Brain pericyte (primary cell): ENCODE results near the gene NCAPD3.
"Not testable (repeated sequence)": the region's sequence is repeated elsewhere in the genome, so short reads cannot be mapped to it uniquely, and the experiment has no call there.

ENCODE experiments used
- DNase-seq: peaks from one replicate; pipeline ENCODE4 v3.0.0-alpha.2; 2012; ENCODE audit warnings: low read depth, low spot score

The NCAPD3 gene, protein sequence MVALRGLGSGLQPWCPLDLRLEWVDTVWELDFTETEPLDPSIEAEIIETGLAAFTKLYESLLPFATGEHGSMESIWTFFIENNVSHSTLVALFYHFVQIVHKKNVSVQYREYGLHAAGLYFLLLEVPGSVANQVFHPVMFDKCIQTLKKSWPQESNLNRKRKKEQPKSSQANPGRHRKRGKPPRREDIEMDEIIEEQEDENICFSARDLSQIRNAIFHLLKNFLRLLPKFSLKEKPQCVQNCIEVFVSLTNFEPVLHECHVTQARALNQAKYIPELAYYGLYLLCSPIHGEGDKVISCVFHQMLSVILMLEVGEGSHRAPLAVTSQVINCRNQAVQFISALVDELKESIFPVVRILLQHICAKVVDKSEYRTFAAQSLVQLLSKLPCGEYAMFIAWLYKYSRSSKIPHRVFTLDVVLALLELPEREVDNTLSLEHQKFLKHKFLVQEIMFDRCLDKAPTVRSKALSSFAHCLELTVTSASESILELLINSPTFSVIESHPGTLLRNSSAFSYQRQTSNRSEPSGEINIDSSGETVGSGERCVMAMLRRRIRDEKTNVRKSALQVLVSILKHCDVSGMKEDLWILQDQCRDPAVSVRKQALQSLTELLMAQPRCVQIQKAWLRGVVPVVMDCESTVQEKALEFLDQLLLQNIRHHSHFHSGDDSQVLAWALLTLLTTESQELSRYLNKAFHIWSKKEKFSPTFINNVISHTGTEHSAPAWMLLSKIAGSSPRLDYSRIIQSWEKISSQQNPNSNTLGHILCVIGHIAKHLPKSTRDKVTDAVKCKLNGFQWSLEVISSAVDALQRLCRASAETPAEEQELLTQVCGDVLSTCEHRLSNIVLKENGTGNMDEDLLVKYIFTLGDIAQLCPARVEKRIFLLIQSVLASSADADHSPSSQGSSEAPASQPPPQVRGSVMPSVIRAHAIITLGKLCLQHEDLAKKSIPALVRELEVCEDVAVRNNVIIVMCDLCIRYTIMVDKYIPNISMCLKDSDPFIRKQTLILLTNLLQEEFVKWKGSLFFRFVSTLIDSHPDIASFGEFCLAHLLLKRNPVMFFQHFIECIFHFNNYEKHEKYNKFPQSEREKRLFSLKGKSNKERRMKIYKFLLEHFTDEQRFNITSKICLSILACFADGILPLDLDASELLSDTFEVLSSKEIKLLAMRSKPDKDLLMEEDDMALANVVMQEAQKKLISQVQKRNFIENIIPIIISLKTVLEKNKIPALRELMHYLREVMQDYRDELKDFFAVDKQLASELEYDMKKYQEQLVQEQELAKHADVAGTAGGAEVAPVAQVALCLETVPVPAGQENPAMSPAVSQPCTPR (N-terminal part only)

DNA sequence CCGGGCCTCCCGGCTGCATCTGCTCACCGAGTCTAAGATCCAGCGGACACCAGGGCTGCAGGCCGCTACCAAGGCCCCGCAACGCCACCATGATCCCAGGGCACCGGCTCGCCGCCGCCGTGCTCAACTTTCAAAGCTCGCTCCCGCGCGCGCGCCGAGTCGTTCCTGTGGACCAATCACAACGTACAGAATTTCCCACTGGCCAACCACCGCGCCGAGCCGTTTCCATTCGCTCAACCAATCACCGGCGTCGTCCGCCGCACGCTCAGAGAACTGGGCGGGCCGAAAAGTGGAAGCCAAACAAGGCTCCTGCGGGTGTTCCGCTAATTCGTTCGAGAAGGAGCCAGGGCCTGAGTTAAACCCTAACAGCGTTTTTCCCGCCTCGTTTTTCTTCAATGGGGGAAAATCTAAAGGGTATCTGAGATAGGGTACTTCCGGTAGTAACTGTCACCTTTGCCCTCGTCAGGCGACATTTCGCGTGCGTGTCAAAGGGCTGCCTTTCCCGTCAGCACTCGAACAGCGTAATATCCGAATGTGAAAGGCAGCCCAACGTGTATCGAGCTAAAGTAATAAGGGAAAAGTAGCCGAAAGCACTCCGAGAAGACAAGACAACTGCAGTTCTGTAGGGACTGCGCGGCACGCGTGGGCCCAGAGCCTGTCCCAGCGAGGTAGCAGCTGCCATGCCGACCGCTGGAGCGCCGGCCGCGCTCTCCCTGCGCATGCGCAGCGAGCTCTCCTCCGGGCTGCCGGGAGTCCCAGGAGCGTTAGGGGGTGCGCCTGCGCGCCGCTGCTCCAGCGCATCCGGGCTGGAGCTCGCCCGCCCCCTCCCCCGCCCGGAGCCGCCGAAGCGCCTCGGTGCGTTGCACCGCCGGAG is at the start of gene NCAPD3, which contains the start of gene VPS26B:
Gene NCAPD3, minus strand, starts transcription at position 132 of the 874 bp plus-strand sequence. Its CDS starts 41 bp downstream, at position 91.
Gene VPS26B, plus strand, starts transcription at position 836 of the 874 bp plus-strand sequence. CDS start 452 bp downstream, outside the sequence.
- peak; percentile 84 for DNase-seq

DNA sequence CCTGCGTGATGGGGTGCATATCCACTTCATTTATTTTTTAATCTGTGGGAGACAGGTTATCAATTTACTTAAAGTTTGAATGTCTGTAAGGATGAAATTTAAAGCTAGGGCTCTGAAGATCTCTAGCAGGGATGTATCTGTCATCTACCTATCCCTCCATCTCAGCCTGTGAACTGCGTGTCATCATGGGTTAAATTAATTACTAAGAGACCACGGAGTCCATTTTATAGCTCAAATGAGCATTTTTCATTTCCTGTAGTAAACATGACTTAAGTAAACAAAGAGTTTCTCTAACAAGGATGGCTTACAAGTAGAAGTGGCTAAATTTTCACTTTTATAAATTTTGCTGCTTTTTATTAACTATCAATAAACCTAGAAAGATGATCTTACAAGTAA is 49.5 kb upstream of the NCAPD3 start:
- no peak for DNase-seq

DNA sequence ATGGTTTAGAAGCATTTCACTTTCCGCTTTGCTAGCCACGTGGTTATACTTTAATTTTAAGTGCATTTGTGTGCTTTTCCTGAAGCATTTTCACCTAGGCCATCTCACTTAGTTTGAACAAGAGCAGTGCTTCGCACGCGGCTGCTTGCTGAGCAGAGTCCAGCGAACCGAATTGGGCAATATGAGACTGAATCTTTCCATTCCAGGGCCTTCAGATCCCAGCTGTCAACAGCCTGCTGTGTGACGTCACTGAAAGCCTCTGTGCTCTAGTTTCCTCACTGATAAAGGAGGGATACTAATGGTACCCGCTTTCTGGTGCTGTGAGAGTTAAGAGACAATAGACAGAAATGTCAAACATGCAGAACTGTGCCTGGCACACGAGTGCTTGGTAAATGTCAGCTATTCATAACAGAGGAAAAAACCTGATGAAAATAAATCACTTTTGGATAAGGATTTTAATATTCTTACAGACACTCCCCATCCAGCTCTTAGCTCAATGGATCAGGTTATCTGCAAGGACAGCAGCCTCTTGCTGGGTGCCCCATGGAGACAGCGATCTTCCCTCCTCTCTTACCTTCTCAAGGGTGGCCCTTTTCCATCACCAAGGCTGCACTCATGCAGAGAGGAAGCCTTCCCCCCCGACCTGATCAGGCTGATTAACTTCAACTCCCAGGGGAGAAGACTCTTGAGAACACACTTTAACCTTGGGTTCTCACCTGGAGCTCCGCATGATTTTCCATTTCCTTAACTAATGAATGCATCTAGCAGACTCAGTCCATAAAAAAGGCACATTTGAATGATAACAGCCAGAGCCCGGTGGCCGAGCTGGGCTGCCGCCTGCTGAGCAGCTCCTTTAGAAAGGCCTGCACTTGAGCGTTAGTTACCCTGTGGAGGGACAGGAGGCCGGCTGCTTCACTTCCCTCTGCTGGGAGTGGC is 48.9 kb upstream of the NCAPD3 start:
- DNase-seq, result no peak

DNA sequence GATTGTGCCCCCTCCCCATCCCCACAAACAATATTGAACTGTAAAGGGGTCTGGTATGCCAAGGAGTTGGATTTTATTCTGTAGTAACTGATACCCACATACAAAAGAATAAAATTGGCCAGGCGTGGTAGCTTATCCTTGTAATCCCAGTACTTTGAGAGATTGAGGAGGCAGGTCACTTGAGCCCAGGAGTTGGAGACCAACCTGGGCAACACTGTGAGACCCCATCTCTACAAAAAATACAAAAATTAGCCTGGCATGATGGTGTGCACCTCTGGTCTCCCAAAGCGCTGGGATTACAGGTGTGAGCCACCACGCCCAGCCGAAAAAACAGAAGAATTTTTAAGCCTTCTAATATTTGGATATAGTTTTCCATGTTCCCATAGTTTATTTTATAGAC is 48.2 kb upstream of the NCAPD3 start:
- no peak for DNase-seq

DNA sequence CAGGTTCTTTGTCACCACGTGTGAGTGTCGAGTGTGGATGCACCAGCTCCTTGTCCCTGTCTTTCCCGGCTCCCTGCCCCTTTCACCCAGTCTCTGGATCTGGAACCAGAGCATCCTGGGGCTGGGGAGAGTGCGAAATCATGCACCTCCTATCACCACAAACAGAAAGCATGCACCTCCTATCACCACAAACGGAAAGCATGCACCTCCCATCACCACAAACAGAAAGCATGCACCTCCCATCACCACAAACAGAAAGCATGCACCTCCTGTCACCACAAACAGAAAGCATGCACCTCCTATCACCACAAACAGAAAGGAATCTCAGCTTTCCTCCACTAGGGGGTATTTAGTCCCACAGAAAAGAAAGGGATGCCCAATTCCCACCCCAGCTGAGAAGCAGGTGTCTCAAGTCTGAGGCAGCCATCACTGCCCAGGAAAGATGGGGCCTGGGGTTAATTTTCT is 46.5 kb upstream of the NCAPD3 start:
- DNase-seq, result no peak

DNA sequence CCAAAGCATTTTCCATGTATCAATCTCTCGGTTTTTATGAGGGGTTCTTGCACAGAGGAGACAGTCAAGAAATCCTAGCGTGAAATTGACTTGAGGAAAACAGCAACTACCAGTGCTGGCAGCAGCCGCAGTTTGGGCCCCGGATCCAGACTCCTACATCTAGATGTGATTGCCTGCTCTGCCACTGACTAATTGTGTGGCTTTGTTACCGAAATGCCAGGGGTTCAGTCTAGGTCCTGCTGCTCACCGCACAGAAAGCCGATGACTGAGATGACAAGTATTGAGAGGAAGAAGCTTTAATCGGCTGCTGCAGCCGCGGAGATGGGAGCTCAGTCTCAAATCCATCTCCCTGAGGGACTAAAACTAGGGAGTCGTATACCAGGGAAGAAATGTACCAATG is 44.2 kb upstream of the NCAPD3 start:
- DNase-seq, result no peak

DNA sequence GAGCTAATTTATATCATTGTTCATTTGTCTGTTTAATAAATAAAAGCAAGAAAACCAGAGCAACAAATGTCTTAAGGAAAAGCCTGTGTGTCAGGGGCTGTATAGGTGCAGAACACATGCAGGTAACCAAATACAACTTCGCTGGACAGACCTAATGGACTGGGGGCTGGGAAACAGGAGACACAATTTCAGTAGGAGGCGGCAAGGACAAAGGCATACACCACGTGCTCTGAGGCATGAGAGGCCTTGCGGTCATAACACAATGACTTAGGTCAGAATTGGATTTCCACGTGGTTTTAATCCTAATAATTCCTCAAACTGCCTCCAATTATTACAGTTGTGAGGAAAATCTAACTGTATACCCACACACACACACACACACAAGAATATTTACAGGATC is 43.7 kb upstream of the NCAPD3 start:
- DNase-seq, result no peak

DNA sequence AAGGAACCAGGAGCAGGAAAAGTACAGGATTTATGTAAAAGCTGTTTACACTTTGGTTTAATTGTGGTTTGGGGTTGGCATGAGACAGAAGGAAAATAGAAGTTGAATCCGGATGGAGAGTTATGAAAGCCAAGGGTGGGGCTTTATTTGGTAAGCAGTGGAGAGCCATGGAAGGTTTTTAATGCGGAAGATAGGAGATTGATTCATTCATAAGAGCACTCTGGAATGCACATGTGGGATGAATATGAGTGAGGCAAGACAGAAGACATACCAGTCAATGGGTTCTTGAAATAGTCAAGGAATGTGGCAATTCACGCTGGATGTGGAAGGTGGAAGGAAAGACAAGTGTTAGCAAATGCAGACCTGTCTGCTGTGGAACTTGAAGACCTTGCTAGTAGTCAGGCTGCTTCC is 43.1 kb upstream of the NCAPD3 start:
- DNase-seq, result no peak

DNA sequence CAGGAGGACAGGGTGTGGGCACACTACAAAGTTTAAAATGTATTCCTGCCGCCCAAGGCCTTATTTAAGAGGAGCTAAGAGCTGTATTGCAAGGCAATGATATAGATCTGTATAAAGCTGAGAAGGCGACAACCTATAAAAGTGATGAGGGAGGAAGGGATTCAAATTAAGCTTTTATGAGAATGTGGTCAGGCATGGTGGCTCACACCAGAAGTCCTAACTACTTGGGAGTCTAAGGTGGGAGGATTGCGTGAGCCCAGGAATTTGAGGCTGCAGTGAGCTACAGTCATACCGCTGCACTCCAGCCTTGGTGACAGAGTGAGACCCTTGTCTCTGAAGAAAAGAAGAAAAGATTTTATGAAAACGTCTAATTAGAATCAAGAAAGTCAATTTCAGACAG is 42.7 kb upstream of the NCAPD3 start:
- DNase-seq, result no peak

DNA sequence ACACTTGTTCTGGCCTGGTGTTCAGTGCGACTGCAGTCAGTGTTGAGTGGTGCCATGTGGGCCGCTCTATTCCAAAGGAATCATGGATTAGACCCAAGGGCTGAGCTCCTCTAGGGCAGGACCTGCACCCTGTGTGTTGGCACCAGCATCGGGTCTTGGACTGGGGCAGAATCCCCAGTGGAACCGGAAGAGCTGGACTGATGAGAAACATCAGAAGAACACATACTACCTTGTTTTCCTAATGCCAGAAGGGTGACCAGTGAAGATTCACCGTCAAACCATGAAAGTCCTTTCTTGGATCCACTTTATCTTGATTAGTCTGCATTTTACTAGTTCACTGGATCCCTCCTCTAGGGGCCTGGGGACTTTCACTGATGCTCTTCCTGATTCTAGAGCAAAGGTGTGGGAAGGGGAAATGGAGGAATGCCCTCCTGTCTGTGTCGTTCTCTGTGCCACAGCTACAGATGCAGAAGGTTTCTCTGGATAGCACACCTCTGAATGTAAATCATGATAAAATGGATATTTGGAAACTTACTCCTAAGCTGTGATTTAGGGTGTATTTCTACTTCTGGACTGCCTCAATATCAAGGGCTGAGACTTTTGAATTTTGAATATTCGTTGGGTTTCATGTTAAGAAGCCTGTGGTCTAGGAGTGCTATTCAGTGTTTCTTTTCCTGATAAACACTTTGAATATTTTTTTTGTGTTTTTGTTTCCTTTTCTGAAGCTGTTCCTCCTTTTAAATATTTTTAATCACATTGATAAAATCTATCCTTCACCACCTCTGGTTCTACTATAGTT is 41.4 kb upstream of the NCAPD3 start:
- DNase-seq, result no peak

DNA sequence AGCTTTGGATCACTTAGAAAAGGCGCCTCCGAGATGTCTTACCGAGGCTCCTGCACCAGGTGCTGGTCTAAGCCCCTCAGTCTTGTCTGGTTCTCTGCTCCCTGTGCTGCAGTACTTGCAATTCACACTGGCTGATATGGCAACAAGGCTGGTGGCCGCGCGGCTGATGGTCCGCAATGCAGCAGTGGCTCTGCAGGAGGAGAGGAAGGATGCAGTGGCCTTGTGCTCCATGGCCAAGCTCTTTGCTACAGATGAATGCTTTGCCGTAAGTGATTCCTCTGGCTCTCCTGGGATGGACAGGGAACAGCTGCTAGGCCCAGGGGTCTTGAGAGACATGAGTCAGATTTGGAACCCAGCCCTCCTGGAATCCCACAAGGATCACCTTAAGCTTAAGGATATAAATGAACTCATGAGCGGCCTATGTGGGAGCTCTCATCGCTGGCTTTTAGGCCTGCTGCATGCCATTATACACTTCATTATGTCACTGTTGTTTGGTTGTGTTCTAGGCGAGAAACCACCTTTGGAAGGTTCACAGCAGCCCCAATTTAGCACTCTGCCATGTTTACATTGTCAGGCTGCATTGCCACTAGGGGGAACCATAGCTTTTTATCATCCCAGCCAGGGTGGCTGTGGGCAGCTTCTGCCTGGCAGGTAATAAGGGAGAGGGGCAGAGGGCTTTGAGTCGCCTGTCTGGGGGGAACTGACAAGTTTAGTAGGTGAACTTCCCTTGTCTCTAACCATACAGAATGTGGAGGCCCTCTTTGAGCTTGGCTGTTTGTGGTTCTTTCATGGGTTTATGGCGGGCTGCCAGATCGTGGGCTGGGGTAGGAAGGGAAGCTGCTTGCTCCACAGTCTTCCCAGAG is 38.1 kb upstream of the NCAPD3 start:
- no peak for DNase-seq

DNA sequence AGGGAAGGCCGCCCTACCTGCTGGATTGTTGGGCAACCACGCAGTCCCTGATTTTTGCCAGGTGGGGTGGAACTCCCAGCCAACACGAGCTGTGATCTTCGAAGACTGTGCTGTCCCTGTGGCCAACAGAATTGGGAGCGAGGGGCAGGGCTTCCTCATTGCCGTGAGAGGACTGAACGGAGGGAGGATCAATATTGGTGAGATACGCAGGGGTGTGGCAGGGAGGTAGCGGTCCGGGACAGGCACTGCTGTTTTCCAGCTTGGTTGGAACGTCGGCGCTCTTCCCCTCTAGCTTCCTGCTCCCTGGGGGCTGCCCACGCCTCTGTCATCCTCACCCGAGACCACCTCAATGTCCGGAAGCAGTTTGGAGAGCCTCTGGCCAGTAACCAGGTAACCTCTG is 37.2 kb upstream of the NCAPD3 start:
- no peak for DNase-seq

DNA sequence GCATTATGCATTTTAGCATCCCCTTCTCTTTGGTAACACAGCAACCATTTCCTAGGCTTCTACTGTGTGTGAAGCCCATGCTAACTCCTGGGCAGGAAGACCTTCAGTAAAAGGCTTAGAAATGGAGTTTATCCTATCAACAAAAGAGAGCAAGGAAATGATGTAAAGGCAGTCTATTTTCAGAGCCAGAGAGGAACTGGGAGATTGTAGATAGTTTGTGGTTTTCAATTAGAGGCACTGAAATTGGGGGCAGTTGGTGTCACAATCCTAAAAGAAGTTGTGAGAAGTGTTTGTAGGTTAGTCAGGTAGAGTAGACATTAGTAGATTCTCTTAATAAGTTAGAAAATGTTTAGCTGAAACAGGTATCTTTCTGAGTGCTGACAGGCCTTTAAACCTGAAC is 36.7 kb upstream of the NCAPD3 start:
- no peak for DNase-seq

DNA sequence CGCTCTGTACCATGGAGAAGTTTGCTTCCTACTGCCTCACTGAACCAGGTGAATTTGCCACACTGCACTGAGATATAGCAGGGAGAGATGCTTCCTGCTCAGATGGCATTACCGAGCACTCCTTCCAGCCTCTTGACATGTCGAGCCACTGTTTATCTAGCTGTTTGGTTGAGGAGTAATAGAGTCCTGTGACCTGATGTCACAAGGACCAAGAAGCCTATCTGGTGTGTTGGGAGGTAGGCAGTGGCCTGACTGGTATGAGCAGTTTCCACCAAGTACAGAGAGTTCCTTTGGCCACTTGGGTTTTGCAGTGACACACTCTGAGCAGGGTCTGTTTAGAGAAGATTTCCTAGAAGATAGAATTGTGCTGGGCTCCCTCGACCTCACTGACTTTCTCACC is 34.8 kb upstream of the NCAPD3 start:
- DNase-seq, result no peak

DNA sequence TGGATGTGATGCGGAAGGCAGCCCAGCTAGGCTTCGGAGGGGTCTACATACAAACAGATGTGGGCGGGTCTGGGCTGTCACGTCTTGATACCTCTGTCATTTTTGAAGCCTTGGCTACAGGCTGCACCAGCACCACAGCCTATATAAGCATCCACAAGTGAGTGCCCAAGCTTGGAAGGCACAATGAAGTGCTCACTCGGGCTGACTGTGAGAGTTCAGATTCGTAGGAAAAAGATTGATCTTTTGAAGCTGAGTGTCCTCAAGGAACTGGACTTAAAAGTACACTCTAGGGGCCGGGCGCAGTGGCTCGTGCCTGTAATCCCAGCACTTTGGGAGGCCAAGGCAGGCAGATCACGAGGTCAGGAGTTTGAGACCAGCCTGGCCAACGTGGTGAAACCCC is 33.3 kb upstream of the NCAPD3 start:
- no peak for DNase-seq

DNA sequence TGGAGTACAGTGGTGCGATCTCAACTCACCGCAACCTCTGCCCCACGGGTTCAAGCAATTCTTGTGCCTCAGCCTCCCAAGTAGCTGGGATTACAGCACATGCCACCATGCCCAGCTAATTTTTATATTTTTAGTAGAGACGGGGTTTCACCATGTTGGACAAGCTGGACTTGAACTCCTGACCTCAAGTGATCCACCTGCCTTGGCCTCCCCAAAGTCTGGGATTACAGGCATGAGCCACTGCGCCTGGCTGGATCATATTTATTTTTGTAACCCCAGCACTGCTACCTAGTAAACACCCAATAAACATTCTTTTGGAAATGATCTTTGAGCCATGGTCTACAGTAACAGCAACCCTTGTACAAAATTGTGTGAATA is 31.4 kb upstream of the NCAPD3 start:
- not testable (repeated sequence) for DNase-seq

DNA sequence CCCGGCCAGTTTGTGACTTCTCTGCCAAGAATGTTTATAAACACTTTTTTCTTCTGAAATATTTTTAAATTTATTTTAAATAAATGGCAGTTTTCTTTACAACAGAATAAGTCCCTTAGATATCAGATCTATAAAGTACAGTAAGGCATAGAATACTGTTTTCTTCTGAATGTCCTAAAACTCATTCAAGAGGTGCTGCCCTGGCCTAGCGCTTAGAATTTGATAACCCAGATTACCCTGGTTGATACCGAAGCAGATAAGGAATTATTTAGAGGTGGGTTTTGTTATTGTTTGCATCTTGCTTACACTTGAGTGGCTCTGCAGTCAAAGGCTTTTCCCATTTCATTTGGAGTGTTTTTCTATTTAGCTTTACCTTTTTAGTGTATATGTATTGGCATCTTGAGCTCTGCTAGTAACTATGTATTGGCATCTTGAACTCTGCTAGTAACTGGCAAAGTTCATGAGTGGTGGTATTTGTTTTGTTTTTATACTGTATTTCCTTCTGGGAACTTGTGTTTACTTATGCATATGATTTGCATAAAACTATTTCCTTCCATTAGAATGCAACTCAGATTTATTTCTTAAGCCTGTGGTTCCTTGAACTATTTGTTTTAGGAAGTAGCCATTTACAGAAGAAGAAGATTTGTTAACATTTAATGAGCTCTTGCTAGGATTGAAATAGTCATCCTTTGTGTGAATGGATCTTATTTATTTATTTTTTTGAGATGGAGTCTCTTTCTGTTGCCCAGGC is 30.8 kb upstream of the NCAPD3 start:
- DNase-seq, result no peak
